Endodermal cell (in vitro differentiated cells): Measurements from ENCODE around the gene AFF1. TPM values are rescaled to one million over a fixed set of nuclear protein-coding genes. Genes with fewer than 3 reads are reported as not detected.

ENCODE experiments used
- DNase-seq: peaks from one replicate; pipeline ENCODE4 v3.0.0-alpha.2; 2017
- H3K27ac ChIP-seq: 2 replicates; pipeline ENCODE4 v1.5.1; 2013; ENCODE audit warnings: mild to moderate bottlenecking, low read depth, low read length, moderate library complexity
- H3K27me3 ChIP-seq: 2 replicates; pipeline ENCODE4 v1.6.1; 2013; ENCODE audit warnings: mild to moderate bottlenecking, low read length, moderate library complexity; ENCODE audit not compliant: insufficient read depth, control insufficient read depth, poor library complexity, severe bottlenecking
- H3K36me3 ChIP-seq: 2 replicates; pipeline ENCODE4 v1.7.0; 2013; ENCODE audit warnings: mild to moderate bottlenecking, low read length, moderate library complexity; ENCODE audit not compliant: control insufficient read depth, insufficient read depth
- H3K4me1 ChIP-seq: one replicate; pipeline ENCODE4 v1.7.0; 2013; ENCODE audit warnings: low read length; ENCODE audit not compliant: control insufficient read depth, insufficient read depth
- H3K4me3 ChIP-seq: 2 replicates; pipeline ENCODE4 v1.5.1; 2013; ENCODE audit warnings: mild to moderate bottlenecking, low read length, moderate library complexity
- H3K9ac ChIP-seq: 2 replicates; pipeline ENCODE4 v1.6.1; 2013; ENCODE audit warnings: mild to moderate bottlenecking, low read length, moderate library complexity; ENCODE audit not compliant: poor library complexity, severe bottlenecking; ENCODE audit errors: extremely low read depth
- H3K9me3 ChIP-seq: 2 replicates; pipeline ENCODE4 v1.6.1; 2013; ENCODE audit warnings: mild to moderate bottlenecking, low read length, moderate library complexity; ENCODE audit not compliant: control insufficient read depth
- H3K27ac Mint-ChIP-seq: 2 replicates; pipeline ENCODE4 v1.8.0; 2020; ENCODE audit warnings: mixed read lengths
- H3K27me3 Mint-ChIP-seq: 2 replicates; pipeline ENCODE4 v1.8.0; 2021; ENCODE audit warnings: mild to moderate bottlenecking, mixed read lengths; ENCODE audit not compliant: insufficient read depth
- H3K36me3 Mint-ChIP-seq: 2 replicates; pipeline ENCODE4 v1.8.0; 2020; ENCODE audit warnings: low read depth, mixed read lengths
- H3K4me1 Mint-ChIP-seq: 2 replicates; pipeline ENCODE4 v1.8.0; 2020; ENCODE audit warnings: mixed read lengths
- H3K4me3 Mint-ChIP-seq: 2 replicates; pipeline ENCODE4 v1.8.0; 2020; ENCODE audit warnings: mild to moderate bottlenecking, moderate library complexity, mixed read lengths
- H3K9me3 Mint-ChIP-seq: 2 replicates; pipeline ENCODE4 v1.8.0; 2020; ENCODE audit warnings: mild to moderate bottlenecking, mixed read lengths
- WGBS, 2 experiments: methylation state at CpG; one replicate each; pipeline versions ENCODE4 v1.1.5 to v1.1.7; 2013; ENCODE audit warnings: missing lambda C conversion rate in 2 of 2, mixed read lengths in 1 of 2; ENCODE audit not compliant: insufficient coverage in 1 of 2, insufficient read length in 1 of 2; 5-methylcytosine and 5-hydroxymethylcytosine counted together
- total RNA-seq, 2 donors: library from RNA; stranded (reverse); fragmentation: NEBNext Ultra II Directional in 1 of 2; extraction: Animal tissue kit (Norgen Biotek cat#: 25700) in 1 of 2; gene quantifications; 2 replicates in 1 of 2; 3 replicates in 1 of 2; pipeline ENCODE4 v1.2.1, GENCODE V29; 2021
- TF ChIP-seq, protein P1 (sequence below): fragments of 200-600 bp; sonication (generic); conservative IDR thresholded peaks from 2 replicates; pipeline ENCODE4 v1.5.0; 2021; ENCODE audit warnings: antibody characterized with exemption, mild to moderate bottlenecking

AFF1 gene
- total RNA-seq, 2 donors from 2014 or later = 134 to 171 TPM

DNA sequence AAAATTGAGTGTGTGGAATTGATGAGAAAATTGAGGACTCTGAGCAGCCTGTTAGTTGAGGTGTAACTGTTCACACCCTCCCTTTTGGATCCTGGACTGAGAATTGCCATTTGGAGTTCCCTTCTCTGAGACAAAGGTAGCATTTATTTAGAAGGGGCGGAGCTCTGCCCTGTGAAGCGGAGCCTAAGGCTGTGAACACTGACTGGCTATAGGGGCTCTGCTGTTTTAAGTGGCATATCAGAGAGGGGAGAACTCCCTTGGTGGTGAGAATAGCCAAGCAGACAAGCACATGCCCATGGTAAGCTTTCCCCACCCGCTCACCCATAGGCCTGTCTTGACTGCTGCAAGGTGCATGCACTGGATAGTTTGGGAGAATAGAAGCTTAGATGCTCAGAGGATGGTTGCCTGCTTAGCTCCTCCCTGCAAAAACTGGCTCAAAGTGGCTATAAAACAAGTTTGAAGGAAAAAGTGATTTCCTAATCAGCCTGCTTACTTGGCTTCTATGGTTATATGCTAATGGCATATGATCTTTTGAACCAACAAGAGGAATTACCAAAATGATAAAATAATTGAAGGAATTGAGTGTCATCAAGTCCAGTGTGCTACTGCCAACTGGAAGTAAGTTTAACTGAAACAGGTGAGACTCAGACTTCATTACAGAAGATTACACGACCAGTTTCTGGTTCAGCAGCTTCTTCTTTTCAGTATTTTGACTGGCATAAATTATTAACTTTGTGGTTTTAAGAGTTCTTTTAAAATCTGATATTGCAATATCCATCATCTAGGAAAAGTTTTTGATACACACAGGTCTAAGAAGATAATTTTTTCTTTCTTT, 108.4 kb downstream of the AFF1 start:
- Histone ChIP-seq H3K36me3 (peaks cover 30% of the 10 kb centered on the region), H3K27ac (no peak overlapping the region), H3K27me3 (no peaks in the 10 kb centered on the region), H3K9ac (no peak overlapping the region), H3K4me1 (peaks cover 19% of the 10 kb centered on the region), H3K4me3 (no peak overlapping the region), H3K9me3 (no peaks in the 10 kb centered on the region)
- TF ChIP-seq, protein P1, sequence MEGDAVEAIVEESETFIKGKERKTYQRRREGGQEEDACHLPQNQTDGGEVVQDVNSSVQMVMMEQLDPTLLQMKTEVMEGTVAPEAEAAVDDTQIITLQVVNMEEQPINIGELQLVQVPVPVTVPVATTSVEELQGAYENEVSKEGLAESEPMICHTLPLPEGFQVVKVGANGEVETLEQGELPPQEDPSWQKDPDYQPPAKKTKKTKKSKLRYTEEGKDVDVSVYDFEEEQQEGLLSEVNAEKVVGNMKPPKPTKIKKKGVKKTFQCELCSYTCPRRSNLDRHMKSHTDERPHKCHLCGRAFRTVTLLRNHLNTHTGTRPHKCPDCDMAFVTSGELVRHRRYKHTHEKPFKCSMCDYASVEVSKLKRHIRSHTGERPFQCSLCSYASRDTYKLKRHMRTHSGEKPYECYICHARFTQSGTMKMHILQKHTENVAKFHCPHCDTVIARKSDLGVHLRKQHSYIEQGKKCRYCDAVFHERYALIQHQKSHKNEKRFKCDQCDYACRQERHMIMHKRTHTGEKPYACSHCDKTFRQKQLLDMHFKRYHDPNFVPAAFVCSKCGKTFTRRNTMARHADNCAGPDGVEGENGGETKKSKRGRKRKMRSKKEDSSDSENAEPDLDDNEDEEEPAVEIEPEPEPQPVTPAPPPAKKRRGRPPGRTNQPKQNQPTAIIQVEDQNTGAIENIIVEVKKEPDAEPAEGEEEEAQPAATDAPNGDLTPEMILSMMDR = no peak
- Mint-ChIP-seq H3K27me3 (no peaks in the 10 kb centered on the region), H3K27ac (no peak overlapping the region), H3K4me3 (no peak overlapping the region), H3K4me1 (peaks cover 31% of the 10 kb centered on the region), H3K36me3 (peaks cover 28% of the 10 kb centered on the region), H3K9me3 (no peaks in the 10 kb centered on the region)
- WGBS, 2 experiments = 71 to 88% methylated on average over 2 to 4 of the region's 4 CpGs
- no peak for DNase-seq

DNA sequence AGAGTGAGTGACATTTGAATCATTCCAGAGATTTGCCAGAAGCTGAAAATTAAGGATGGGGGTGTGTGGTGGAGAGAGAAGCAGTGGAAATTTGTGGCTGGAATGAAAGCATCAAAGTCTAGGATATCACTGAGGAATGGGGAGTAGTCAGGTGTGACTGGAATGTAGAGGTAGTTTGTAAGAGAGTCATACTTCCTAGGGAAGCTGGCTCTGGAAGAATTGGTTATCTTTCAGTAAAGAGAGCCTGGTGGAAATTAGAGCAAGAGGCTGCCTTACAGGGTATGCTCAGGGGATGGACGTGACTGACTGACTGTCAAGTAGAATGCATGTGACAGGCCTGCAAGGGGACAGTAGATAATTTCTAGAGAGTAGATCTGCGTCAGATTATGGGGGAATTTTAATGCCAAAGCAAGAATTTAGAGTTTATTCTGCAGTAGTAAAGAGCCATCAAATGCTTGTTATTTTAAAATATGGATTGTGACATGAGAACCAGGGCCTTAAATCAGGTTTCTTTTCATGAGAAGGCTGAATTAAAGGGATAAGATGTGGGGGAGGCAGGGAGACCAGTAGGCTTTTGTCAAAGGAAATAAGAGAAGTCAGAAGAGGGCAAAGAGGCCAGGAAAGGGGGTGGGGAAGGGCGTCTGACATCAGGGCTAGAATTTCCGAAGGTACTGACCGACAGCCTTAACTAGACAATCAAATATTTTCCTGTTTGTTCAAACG, 109.9 kb downstream of the AFF1 start:
- Mint-ChIP-seq H3K4me1 (peaks cover 23% of the 10 kb centered on the region), H3K27me3 (no peaks in the 10 kb centered on the region), H3K4me3 (no peak overlapping the region), H3K27ac (no peak overlapping the region), H3K9me3 (no peaks in the 10 kb centered on the region), H3K36me3 (peaks cover 36% of the 10 kb centered on the region)
- no peak for DNase-seq
- 62 to 77% methylated on average over 6 of the region's 6 CpGs for WGBS, 2 experiments
- no peaks in the 10 kb centered on the region for H3K9me3 ChIP-seq
- peaks cover 45% of the 10 kb centered on the region for H3K36me3 ChIP-seq
- TF ChIP-seq, protein P1 = no peak
- H3K9ac ChIP-seq = no peak overlapping the region
- H3K27me3 ChIP-seq = no peaks in the 10 kb centered on the region
- peak overlapping the region; percentile 7 for H3K4me3 ChIP-seq
- H3K27ac ChIP-seq = peak overlapping the region; percentile 59
- peaks cover 10% of the 10 kb centered on the region for H3K4me1 ChIP-seq

DNA sequence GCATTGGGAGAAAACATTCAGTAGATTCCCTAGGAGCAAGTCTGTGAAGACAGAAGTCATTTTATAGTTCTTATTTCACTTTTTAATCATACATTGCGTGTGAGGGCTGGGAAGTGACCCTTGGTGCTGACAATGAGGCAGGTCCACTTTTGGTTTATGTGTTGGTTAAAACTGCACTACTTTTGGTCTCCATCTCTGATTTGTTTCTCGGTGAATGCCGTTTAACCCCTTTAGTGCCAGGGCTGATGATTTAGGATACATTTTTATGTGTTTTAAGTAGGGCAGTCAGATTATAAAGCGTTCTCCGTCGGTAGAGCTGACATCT, 110.4 kb downstream of the AFF1 start:
- TF ChIP-seq, protein P1 = no peak
- peaks cover 10% of the 10 kb centered on the region for H3K4me1 ChIP-seq
- Mint-ChIP-seq H3K4me1 (peaks cover 23% of the 10 kb centered on the region), H3K9me3 (no peaks in the 10 kb centered on the region), H3K27ac (no peak overlapping the region), H3K36me3 (peaks cover 39% of the 10 kb centered on the region), H3K4me3 (no peak overlapping the region), H3K27me3 (no peaks in the 10 kb centered on the region)
- no peak overlapping the region for H3K9ac ChIP-seq
- DNase-seq = no peak
- H3K27ac ChIP-seq = no peak overlapping the region
- no peak overlapping the region for H3K4me3 ChIP-seq
- H3K27me3 ChIP-seq = no peaks in the 10 kb centered on the region
- H3K9me3 ChIP-seq = no peaks in the 10 kb centered on the region
- H3K36me3 ChIP-seq = peaks cover 48% of the 10 kb centered on the region
- 95 to 96% methylated on average over 5 to 6 of the region's 6 CpGs for WGBS, 2 experiments
